ENCODE results near the gene INSIG1. TPM values are rescaled to one million over a fixed set of nuclear protein-coding genes. Genes with fewer than 3 reads are reported as not detected.

INSIG1 gene
- total and polyA plus RNA-seq, 2 experiments from 2014 or later = 70.3 to 131 TPM

DNA sequence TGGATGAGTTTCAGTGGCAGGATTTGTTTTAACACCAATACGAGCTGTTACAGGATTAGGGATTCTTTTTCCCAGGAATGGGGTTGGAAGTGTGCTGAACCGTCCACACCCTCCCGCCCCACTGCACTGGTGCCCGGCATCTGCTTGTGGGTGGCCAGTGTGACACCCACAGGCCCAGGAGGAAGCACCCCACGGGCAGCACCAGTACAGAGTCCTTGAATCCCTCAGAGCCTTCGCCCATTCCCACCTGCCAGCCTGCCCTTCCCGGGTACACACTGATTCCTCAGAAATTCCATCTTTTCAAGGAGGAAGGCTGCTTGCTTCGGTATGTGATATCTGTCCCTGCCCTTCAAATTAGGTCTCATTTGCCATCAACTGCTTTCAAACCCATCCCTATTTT, 15.4 kb downstream of the INSIG1 start (continued):
- TF ChIP-seq, protein P1, sequence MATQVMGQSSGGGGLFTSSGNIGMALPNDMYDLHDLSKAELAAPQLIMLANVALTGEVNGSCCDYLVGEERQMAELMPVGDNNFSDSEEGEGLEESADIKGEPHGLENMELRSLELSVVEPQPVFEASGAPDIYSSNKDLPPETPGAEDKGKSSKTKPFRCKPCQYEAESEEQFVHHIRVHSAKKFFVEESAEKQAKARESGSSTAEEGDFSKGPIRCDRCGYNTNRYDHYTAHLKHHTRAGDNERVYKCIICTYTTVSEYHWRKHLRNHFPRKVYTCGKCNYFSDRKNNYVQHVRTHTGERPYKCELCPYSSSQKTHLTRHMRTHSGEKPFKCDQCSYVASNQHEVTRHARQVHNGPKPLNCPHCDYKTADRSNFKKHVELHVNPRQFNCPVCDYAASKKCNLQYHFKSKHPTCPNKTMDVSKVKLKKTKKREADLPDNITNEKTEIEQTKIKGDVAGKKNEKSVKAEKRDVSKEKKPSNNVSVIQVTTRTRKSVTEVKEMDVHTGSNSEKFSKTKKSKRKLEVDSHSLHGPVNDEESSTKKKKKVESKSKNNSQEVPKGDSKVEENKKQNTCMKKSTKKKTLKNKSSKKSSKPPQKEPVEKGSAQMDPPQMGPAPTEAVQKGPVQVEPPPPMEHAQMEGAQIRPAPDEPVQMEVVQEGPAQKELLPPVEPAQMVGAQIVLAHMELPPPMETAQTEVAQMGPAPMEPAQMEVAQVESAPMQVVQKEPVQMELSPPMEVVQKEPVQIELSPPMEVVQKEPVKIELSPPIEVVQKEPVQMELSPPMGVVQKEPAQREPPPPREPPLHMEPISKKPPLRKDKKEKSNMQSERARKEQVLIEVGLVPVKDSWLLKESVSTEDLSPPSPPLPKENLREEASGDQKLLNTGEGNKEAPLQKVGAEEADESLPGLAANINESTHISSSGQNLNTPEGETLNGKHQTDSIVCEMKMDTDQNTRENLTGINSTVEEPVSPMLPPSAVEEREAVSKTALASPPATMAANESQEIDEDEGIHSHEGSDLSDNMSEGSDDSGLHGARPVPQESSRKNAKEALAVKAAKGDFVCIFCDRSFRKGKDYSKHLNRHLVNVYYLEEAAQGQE (IDR thresholded peaks at IDR 0.05; ENCODE audit: unreplicated experiment) = no peak
- TF ChIP-seq ZNF331 (CRISPR knock-in tag; IDR thresholded peaks at IDR 0.05; ENCODE audit: low read depth) = no peak
- TF ChIP-seq, protein P2, sequence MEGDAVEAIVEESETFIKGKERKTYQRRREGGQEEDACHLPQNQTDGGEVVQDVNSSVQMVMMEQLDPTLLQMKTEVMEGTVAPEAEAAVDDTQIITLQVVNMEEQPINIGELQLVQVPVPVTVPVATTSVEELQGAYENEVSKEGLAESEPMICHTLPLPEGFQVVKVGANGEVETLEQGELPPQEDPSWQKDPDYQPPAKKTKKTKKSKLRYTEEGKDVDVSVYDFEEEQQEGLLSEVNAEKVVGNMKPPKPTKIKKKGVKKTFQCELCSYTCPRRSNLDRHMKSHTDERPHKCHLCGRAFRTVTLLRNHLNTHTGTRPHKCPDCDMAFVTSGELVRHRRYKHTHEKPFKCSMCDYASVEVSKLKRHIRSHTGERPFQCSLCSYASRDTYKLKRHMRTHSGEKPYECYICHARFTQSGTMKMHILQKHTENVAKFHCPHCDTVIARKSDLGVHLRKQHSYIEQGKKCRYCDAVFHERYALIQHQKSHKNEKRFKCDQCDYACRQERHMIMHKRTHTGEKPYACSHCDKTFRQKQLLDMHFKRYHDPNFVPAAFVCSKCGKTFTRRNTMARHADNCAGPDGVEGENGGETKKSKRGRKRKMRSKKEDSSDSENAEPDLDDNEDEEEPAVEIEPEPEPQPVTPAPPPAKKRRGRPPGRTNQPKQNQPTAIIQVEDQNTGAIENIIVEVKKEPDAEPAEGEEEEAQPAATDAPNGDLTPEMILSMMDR (conservative IDR thresholded peaks at IDR 0.05; ENCODE audit: low read depth in 2 of 2) = no peak

DNA sequence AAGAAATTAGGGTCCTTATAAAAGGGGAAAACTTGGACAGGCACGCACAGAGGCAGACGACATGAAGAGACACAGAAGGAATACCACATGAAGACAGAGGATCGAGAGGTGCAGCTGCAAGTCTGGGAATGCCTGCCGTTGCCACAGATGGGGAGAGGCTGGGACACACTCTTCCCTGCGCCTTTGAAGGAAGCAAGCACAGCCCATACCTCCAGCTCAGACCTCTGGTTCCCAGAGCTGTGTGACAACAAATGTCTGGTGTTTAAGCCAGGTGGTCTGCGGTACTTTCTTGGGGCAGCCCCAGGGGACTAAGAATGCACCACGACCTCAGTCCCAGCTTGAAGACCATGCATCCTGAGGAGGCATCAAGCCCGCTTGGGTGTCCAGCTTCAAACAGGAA, 18.3 kb downstream of the INSIG1 start:
- Histone ChIP-seq H4K20me1 (replicated peaks; ENCODE audit: insufficient read depth) (no peaks in the 10 kb centered on the region), H3K27me3 (ENCODE audit: insufficient read depth) (no peaks in the 10 kb centered on the region), H3K4me1 (ENCODE audit: insufficient read depth) (no peaks in the 10 kb centered on the region), H3K9me2 (ENCODE audit: insufficient read depth) (no peaks in the 10 kb centered on the region), H3K27ac (ENCODE audit: low read depth) (no peak overlapping the region), H3K79me2 (replicated peaks; ENCODE audit: insufficient read depth) (no peaks in the 10 kb centered on the region), H2AFZ (no peak overlapping the region), H3F3A (replicated peaks; ENCODE audit: low read depth) (no peaks in the 10 kb centered on the region), H3K4me2 (no peak overlapping the region), H3K4me3 (no peak overlapping the region), H3K36me3 (ENCODE audit: insufficient read depth) (no peaks in the 10 kb centered on the region)
- ATAC-seq (no peak), DNase-seq (ENCODE audit: low spot score) (no peak)
- Mint-ChIP-seq H3K4me1 (no peaks in the 10 kb centered on the region; the same call in 2 of the 3 replicates), H3K36me3 (ENCODE audit: low read depth) (no peaks in the 10 kb centered on the region), H3K27me3 (ENCODE audit: insufficient read depth, low read depth, poor library complexity) (no peaks in the 10 kb centered on the region), H3K4me3 (no peak overlapping the region), H3K27ac (no peak overlapping the region), H3K9me3 (no peaks in the 10 kb centered on the region; the same call in 2 of the 3 replicates)
- TF ChIP-seq ZNF114 (CRISPR knock-in tag; IDR thresholded peaks at IDR 0.05) = no peak
- TF ChIP-seq, protein P3, sequence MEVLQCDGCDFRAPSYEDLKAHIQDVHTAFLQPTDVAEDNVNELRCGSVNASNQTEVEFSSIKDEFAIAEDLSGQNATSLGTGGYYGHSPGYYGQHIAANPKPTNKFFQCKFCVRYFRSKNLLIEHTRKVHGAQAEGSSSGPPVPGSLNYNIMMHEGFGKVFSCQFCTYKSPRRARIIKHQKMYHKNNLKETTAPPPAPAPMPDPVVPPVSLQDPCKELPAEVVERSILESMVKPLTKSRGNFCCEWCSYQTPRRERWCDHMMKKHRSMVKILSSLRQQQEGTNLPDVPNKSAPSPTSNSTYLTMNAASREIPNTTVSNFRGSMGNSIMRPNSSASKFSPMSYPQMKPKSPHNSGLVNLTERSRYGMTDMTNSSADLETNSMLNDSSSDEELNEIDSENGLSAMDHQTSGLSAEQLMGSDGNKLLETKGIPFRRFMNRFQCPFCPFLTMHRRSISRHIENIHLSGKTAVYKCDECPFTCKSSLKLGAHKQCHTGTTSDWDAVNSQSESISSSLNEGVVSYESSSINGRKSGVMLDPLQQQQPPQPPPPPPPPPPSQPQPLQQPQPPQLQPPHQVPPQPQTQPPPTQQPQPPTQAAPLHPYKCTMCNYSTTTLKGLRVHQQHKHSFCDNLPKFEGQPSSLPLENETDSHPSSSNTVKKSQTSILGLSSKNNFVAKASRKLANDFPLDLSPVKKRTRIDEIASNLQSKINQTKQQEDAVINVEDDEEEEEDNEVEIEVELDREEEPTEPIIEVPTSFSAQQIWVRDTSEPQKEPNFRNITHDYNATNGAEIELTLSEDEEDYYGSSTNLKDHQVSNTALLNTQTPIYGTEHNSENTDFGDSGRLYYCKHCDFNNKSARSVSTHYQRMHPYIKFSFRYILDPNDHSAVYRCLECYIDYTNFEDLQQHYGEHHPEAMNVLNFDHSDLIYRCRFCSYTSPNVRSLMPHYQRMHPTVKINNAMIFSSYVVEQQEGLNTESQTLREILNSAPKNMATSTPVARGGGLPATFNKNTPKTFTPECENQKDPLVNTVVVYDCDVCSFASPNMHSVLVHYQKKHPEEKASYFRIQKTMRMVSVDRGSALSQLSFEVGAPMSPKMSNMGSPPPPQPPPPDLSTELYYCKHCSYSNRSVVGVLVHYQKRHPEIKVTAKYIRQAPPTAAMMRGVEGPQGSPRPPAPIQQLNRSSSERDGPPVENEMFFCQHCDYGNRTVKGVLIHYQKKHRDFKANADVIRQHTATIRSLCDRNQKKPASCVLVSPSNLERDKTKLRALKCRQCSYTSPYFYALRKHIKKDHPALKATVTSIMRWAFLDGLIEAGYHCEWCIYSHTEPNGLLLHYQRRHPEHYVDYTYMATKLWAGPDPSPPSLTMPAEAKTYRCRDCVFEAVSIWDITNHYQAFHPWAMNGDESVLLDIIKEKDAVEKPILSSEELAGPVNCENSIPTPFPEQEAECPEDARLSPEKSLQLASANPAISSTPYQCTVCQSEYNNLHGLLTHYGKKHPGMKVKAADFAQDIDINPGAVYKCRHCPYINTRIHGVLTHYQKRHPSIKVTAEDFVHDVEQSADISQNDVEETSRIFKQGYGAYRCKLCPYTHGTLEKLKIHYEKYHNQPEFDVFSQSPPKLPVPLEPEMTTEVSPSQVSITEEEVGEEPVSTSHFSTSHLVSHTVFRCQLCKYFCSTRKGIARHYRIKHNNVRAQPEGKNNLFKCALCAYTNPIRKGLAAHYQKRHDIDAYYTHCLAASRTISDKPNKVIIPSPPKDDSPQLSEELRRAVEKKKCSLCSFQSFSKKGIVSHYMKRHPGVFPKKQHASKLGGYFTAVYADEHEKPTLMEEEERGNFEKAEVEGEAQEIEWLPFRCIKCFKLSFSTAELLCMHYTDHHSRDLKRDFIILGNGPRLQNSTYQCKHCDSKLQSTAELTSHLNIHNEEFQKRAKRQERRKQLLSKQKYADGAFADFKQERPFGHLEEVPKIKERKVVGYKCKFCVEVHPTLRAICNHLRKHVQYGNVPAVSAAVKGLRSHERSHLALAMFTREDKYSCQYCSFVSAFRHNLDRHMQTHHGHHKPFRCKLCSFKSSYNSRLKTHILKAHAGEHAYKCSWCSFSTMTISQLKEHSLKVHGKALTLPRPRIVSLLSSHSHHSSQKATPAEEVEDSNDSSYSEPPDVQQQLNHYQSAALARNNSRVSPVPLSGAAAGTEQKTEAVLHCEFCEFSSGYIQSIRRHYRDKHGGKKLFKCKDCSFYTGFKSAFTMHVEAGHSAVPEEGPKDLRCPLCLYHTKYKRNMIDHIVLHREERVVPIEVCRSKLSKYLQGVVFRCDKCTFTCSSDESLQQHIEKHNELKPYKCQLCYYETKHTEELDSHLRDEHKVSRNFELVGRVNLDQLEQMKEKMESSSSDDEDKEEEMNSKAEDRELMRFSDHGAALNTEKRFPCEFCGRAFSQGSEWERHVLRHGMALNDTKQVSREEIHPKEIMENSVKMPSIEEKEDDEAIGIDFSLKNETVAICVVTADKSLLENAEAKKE (CRISPR knock-in tag; IDR thresholded peaks at IDR 0.05) = no peak

Data from GM23338 (cell line).